ENCODE results near the gene FBXL7. TPM values are rescaled to one million over a fixed set of nuclear protein-coding genes. Genes with fewer than 3 reads are reported as not detected.

FBXL7 gene
- total RNA-seq, 4 donors from 2014 or later = 9.5 to 25.2 (median 16.0) TPM

DNA sequence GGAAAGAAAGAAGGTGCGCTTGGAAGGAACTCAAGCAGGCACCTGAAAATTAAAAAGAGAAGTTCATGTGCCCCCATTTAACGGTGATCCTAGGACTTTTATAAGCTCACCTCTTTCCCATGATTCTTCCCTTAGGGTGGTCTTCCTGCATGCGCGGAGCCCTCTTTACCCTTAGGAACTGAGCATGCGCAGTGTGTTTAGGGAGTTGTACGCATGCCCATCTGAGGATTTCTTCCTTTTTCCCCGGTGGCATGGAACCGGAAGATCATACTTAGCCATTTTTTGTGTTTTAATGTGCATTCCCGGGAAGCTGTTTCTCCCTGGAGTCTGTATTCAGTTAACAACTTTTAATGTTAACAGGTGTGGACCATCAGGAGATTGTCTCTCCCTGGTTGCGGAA, 119.0 kb downstream of the FBXL7 start:
- TF ChIP-seq, protein P1, sequence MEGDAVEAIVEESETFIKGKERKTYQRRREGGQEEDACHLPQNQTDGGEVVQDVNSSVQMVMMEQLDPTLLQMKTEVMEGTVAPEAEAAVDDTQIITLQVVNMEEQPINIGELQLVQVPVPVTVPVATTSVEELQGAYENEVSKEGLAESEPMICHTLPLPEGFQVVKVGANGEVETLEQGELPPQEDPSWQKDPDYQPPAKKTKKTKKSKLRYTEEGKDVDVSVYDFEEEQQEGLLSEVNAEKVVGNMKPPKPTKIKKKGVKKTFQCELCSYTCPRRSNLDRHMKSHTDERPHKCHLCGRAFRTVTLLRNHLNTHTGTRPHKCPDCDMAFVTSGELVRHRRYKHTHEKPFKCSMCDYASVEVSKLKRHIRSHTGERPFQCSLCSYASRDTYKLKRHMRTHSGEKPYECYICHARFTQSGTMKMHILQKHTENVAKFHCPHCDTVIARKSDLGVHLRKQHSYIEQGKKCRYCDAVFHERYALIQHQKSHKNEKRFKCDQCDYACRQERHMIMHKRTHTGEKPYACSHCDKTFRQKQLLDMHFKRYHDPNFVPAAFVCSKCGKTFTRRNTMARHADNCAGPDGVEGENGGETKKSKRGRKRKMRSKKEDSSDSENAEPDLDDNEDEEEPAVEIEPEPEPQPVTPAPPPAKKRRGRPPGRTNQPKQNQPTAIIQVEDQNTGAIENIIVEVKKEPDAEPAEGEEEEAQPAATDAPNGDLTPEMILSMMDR (IDR thresholded peaks at IDR 0.05; ENCODE audit: low read depth) = no peak

DNA sequence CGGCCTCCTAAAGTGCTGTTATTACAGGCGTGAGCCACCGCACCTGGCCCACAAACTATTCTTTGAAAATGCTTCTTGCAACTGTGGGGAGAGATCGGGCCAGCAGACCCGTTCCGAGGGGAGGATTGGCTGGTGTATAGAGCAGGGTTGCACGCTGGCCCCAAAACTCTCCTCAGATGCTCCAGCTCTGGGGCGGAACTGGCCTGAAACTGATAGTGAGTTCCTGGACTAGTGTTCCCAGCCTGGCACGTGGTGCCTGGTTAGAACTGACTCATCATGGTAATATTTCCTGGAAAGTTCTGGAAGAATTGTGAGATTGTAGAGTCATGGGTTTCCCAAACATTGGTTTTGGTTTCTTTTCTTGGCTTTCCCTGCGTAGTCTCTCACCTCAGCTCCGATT, 120.5 kb downstream of the FBXL7 start:
- TF ChIP-seq, protein P1 (IDR thresholded peaks at IDR 0.05; ENCODE audit: low read depth) = no peak

DNA sequence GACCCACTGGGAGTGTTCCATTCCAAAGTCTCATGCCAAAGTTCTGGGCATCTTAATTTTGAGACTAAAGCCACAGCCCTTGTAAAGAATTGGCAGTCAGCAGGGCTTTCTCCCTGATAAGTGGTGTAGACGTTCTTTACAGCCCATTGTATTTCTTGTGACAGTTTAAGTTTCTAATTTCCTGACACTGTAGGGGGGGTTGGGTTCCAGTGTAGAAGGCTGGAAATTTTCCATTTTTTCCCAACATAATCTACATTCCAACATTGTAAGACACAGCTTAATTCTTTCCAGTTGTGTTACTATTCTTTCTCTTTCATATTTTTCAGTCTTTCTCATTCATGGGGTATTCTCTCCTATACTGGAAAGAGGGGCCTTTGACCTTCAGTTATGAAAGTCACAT, 121.1 kb downstream of the FBXL7 start:
- TF ChIP-seq, protein P1 (IDR thresholded peaks at IDR 0.05; ENCODE audit: low read depth) = no peak

DNA sequence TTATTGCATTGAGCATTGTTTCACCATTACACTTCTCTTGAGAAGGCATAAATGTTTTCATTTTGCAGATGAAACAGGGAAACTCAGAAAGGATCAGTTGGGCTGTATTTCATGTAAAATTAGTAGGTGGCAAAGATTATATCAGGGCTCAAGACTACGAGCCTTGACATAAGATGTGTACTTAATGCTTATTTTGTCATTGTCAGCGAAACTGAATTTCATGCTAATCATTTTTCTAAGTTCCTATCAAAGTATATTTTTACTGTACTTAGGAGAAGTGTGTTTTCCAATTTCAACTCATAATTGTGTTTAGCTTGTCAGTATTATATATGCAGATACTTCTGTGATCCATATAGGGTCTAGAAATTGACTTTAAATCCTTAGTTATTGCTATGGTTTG, 123.8 kb downstream of the FBXL7 start:
- TF ChIP-seq, protein P1 (IDR thresholded peaks at IDR 0.05; ENCODE audit: low read depth) = no peak

DNA sequence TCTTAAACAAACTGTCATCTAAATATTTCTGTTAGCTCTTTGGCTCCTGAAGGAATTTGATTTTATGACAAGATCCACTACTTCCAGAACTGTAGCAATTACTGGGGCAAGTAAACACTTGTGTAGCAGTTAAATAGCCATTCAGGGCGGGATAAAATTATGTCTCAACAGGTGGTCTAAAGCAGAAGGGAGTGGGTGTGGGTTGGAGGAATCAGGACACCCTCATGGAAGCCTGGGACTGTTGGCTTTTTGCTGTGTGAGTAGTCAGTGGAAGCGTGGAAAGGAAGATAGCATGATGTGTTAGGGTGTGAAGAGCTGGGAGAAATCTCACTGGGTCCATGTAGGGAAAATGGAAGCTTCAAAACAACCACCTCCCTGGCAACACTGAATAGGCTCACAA, 127.1 kb downstream of the FBXL7 start:
- TF ChIP-seq, protein P1 (IDR thresholded peaks at IDR 0.05; ENCODE audit: low read depth) = no peak

DNA sequence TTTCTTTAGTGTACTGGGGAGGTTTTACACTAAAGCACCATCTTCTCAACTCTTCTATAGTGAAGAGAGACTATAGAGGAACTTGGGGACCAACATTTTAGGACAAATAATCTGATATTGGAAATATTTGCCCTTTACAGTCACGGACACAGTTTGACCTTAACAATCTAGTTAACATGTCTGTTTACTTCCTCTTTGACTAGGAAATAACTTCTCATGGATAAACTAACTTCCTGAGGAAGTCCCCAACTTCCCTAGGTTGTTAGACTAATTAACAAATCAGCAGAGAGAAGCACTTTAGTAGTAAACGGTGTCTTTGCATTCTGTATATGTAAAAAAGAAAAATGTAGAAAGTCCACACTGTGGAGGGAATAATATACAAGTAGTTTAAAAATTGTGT, 127.7 kb downstream of the FBXL7 start:
- TF ChIP-seq, protein P1 (IDR thresholded peaks at IDR 0.05; ENCODE audit: low read depth) = no peak

DNA sequence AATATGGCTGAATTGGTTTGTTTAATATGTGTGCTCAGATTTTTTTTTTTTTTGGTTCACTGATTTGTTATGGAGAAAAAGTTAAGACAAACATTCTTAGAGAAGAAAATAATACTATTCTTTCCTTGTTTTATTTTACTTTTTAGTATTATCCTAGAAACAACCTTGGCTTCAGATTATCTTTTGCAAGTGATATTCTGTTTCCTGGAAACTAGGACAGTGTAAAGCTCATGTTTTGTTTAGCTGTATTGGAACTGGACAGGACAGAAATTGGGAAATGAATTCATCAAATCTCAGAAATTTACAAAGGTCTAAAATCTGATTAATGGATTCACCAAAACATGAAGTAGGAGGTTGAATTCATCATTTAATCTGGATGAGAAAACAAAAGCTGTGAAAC, 130.5 kb downstream of the FBXL7 start:
- TF ChIP-seq, protein P1 (IDR thresholded peaks at IDR 0.05; ENCODE audit: low read depth) = no peak

All from subcutaneous adipose tissue (tissue), 4 donors.